SJSA1 (cell line): ENCODE results near the gene ZFHX3. TPM values are rescaled to one million over a fixed set of nuclear protein-coding genes. Genes with fewer than 3 reads are reported as not detected.
A peak's percentile ranks its signal among the peaks of the same experiment; 100 is the strongest.

Experiments used
- DNase-seq, 2 experiments: peaks; one replicate each; pipeline ENCODE4 v3.0.0-alpha.2; 2015 to 2020; ENCODE audit warnings: low spot score in 2 of 2, low read depth in 1 of 2
- H3K27ac ChIP-seq: fragments of 250-450 bp; sonication (Bioruptor Pico); 2 replicates; pipeline ENCODE4 v1.5.1; 2020; ENCODE audit warnings: mild to moderate bottlenecking, moderate library complexity
- H3K27me3 ChIP-seq: fragments of 250-450 bp; sonication (Bioruptor Pico); replicated peaks from 2 replicates; pipeline ENCODE4 v1.5.1; 2020; ENCODE audit warnings: mild to moderate bottlenecking, moderate library complexity
- H3K36me3 ChIP-seq: fragments of 250-450 bp; sonication (Bioruptor Pico); 2 replicates; pipeline ENCODE4 v1.5.1; 2020; ENCODE audit warnings: mild to moderate bottlenecking
- H3K4me1 ChIP-seq: fragments of 250-450 bp; sonication (Bioruptor Pico); replicated peaks from 2 replicates; pipeline ENCODE4 v1.6.1; 2021; ENCODE audit warnings: mild to moderate bottlenecking
- H3K4me3 ChIP-seq: fragments of 250-450 bp; sonication (Bioruptor Pico); 2 replicates; pipeline ENCODE4 v1.5.1; 2020; ENCODE audit warnings: mild to moderate bottlenecking
- H3K9me3 ChIP-seq: fragments of 250-450 bp; sonication (Bioruptor Pico); replicated peaks from 2 replicates; pipeline ENCODE4 v1.5.1; 2020; ENCODE audit warnings: mild to moderate bottlenecking
- total RNA-seq: library from RNA; depleted of rRNA; stranded (reverse); fragments of >200 nt; shearing (Covaris generic); gene quantifications from 2 replicates; pipeline ENCODE4 v1.2.3, GENCODE V29; 2014

The ZFHX3 gene
- total RNA-seq, 1 experiment from 2014 or later, result 2.3 TPM

GRCh38 chr16:73056448-73056847, 8.5 kb upstream of the ZFHX3 start:
- Histone ChIP-seq H3K4me3 (no peak overlapping the region; the same call in 1 of the 2 replicates), H3K27ac (peak overlapping the region; percentile 98; the same call in 1 of the 2 replicates), H3K36me3 (no peaks in the 10 kb centered on the region), H3K9me3 (no peaks in the 10 kb centered on the region), H3K27me3 (no peaks in the 10 kb centered on the region), H3K4me1 (peaks cover 70% of the 10 kb centered on the region)
- DNase-seq, result peak in 1 of 2 experiments; percentile 39

- Histone ChIP-seq H3K36me3 (no peaks in the 10 kb centered on the region), H3K9me3 (no peaks in the 10 kb centered on the region), H3K27ac (peak overlapping the region; percentile 98), H3K4me3 (peak overlapping the region; percentile 16), H3K4me1 (peaks cover 74% of the 10 kb centered on the region), H3K27me3 (no peaks in the 10 kb centered on the region)
- peak in 1 of 2 experiments; percentile 66 for DNase-seq
Observed at GRCh38 chr16:73054813-73055482, 7.0 kb upstream of the ZFHX3 start.

GRCh38 chr16:73054498-73054812, 6.5 kb upstream of the ZFHX3 start:
- Histone ChIP-seq H3K36me3 (no peaks in the 10 kb centered on the region), H3K27me3 (no peaks in the 10 kb centered on the region), H3K27ac (peak overlapping the region; percentile 98), H3K9me3 (no peaks in the 10 kb centered on the region), H3K4me1 (peaks cover 70% of the 10 kb centered on the region), H3K4me3 (peak overlapping the region; percentile 16)
- no peak for DNase-seq

DNA sequence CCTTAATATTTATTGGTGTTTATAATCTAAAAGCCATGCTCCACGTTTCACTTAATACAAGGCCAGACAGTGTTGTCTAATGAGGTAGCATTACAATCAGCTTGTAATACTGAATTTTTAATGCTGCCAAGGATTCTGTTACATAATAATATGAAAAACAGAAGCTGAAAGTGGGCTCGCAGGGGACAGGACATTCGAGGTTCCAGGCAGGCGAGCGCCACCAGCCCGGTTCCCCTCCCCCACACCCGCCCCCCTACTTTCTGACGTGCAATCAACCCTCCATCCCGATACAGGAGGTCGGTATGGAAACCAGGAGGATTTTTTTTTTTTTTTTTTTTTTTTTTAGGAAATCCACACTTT, 6.2 kb upstream of the ZFHX3 start:
- H3K4me1 ChIP-seq, result peaks cover 71% of the 10 kb centered on the region
- DNase-seq, result peak in 1 of 2 experiments; percentile 41
- peak overlapping the region; percentile 98 for H3K27ac ChIP-seq
- H3K36me3 ChIP-seq, result no peaks in the 10 kb centered on the region
- H3K4me3 ChIP-seq, result peak overlapping the region; percentile 25
- no peaks in the 10 kb centered on the region for H3K9me3 ChIP-seq
- H3K27me3 ChIP-seq, result no peaks in the 10 kb centered on the region

DNA sequence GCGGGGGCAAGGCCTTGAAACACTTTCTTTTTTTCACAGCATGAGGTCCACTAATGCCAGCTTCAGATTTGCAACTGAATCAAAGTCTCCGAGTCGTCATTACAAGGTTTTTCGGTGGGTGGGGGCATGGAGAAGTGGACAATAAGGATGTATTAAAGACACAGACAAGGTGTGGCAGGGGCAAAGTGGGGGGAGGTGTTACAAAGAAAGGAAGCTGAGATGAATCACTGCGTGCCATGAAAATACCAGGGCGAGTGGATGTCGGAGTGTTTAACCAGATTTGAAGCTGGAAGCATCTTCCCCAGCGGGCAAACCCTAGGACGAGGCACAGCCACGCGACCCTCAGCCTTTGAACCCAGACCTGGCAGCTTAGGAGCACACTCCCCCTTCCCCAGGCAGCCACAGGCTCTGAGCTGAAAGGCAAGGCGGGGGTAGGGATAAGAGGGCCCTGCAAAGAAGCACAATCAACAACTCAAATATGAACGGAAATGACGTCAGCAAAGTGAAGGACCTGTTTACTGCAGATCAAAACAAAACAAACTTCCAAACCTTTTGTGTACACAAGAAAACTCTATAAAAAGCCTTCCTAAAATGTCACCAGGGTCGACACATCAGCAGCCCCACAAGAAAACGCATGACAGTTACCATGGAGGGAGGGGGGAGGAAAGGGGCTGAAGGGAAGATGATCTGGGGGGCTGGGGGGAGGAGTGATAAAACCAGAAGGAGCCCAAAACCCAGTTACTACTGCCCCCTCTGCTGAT, 5.6 kb upstream of the ZFHX3 start:
- Histone ChIP-seq H3K27me3 (no peaks in the 10 kb centered on the region), H3K36me3 (no peaks in the 10 kb centered on the region), H3K9me3 (no peaks in the 10 kb centered on the region), H3K4me1 (peaks cover 76% of the 10 kb centered on the region), H3K4me3 (peak overlapping the region; percentile 25), H3K27ac (peak overlapping the region; percentile 98)
- peak; percentile 89 to 96 for DNase-seq

DNA sequence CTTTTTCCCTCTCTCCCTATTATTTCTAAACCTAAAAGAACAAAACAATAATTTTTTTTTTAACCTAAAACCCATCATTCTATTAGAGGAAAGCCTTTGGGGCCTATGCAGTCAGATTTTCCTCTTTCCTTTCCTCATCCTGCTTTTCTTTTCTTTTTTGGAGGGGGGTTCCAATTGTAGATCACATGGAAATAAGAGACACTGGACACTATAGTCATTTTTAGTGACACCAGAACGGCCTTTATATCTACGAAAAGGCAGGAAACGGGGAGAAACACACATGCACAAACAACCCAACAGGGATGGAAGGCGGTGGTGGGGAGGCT, 5.1 kb upstream of the ZFHX3 start:
- no peak for DNase-seq
- Histone ChIP-seq H3K9me3 (no peaks in the 10 kb centered on the region), H3K27ac (peak overlapping the region; percentile 98), H3K4me1 (peaks cover 81% of the 10 kb centered on the region), H3K27me3 (no peaks in the 10 kb centered on the region), H3K36me3 (no peaks in the 10 kb centered on the region), H3K4me3 (peak overlapping the region; percentile 25)

GRCh38 chr16:73052576-73052975, 4.6 kb upstream of the ZFHX3 start:
- Histone ChIP-seq H3K27ac (peak overlapping the region; percentile 98), H3K4me3 (no peak overlapping the region), H3K4me1 (peaks cover 83% of the 10 kb centered on the region), H3K9me3 (no peaks in the 10 kb centered on the region), H3K36me3 (no peaks in the 10 kb centered on the region), H3K27me3 (no peaks in the 10 kb centered on the region)
- peak in 1 of 2 experiments; percentile 65 for DNase-seq

DNA sequence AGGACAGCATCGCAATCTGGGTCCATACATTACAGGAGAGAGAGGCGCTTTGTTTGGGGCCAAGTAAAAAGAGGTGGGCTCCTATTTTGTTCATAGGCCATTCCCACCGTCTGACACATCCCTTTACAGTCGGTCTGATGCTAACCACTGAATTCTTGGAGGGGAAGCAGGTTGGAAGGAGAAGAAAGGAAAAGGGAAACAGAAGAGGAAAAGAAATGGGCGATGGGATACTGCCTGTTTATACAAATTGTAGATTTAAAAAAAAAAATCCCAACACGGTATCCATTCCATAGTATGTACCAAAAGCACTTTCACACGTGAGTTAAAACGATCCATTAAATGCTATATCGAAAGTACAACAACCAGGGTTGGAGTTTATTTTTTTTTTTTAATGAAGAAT, 4.0 kb upstream of the ZFHX3 start:
- peak in 1 of 2 experiments; percentile 58 for DNase-seq
- peaks cover 87% of the 10 kb centered on the region for H3K4me1 ChIP-seq
- no peak overlapping the region for H3K4me3 ChIP-seq
- H3K9me3 ChIP-seq, result no peaks in the 10 kb centered on the region
- H3K27ac ChIP-seq, result peak overlapping the region; percentile 98
- no peaks in the 10 kb centered on the region for H3K27me3 ChIP-seq
- H3K36me3 ChIP-seq, result no peaks in the 10 kb centered on the region

DNA sequence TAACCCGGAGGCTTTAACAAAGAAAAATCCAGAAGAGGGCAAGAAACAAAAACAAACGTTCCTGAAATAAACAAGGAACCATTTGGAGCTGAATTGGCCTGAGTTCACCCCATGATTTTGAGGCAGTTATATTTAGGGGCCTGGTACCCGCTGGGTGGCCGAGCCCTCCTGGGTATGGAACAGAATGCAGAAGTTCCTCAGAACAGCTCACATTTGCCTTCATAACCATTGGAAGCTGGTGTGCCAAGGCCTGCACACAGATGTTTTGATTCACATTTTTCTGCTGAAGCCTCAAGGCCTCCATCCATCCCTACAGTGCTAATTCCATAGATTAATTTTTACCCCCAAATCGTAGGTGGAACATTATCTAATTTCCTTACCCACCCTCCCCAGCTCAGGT, 3.3 kb upstream of the ZFHX3 start:
- no peaks in the 10 kb centered on the region for H3K36me3 ChIP-seq
- H3K27me3 ChIP-seq, result no peaks in the 10 kb centered on the region
- peak in 1 of 2 experiments; percentile 33 for DNase-seq
- H3K4me1 ChIP-seq, result peaks cover 87% of the 10 kb centered on the region
- peak overlapping the region; percentile 98 for H3K27ac ChIP-seq
- no peak overlapping the region for H3K4me3 ChIP-seq
- H3K9me3 ChIP-seq, result no peaks in the 10 kb centered on the region

DNA sequence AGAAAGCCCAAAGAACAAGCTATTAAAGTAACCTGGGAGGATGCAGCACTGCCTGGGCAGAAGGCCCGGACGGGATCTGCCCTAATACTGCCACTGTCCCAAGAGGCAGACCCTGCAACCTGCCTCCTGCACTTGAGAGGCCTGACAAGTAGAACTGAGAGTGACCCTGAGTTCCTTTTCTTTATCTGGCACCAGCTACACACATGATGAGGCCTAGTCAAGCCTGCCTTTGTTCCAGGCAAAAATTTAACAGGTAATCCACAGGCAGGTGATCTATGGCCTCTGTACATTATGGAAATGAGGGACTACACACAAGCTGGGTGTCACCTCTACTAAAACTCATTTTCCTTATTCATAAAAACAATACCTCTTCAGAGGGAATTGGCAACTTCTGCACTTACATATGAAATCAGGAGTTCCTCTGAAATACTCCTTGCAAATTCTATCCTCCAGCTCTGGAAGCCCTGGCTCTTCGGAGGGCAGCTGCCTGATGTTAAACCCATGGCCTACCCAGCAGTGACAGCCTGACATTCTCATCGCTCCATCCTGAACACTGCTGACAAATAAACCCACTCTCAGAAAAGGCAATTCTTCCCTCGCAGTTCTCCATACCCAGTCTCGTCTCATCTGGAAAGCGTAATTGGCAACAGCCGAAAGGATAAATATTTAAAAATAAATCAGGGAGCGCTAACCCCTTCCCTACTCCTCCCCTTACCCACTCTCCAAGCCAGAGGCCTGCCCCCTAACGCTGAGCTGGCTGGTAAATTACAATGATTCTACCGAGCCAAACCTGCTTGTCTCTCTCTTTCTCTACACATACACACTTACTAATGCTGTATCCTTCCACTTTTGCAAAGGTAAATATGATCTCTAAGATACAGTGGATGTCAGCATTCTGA, 2.5 kb upstream of the ZFHX3 start:
- no peak for DNase-seq
- no peak overlapping the region for H3K4me3 ChIP-seq
- H3K27ac ChIP-seq, result peak overlapping the region; percentile 98
- H3K27me3 ChIP-seq, result no peaks in the 10 kb centered on the region
- no peaks in the 10 kb centered on the region for H3K36me3 ChIP-seq
- no peaks in the 10 kb centered on the region for H3K9me3 ChIP-seq
- peaks cover 83% of the 10 kb centered on the region for H3K4me1 ChIP-seq

DNA sequence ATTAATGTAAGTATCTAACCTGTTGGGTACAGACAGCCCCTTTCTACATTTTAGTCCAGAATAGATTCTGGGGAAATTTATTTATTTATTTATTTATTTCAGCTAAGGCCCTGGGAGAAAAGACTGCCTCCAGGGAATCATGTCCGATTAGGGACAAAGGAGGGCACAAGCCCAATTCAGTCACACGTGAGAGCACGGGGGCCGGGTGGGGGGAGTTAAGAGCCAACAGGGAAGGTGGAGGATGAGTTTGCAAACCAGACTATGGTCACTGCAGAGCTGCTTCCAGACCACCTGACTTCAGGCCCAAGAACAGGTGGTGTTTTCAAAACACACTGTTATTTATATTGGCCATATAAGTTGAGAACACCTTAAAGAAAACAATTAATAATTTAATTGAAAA, 1.6 kb upstream of the ZFHX3 start:
- Histone ChIP-seq H3K27me3 (no peaks in the 10 kb centered on the region), H3K4me1 (peaks cover 82% of the 10 kb centered on the region), H3K27ac (no peak overlapping the region), H3K4me3 (no peak overlapping the region), H3K36me3 (no peaks in the 10 kb centered on the region), H3K9me3 (no peaks in the 10 kb centered on the region)
- no peak for DNase-seq

- Histone ChIP-seq H3K27ac (peak overlapping the region; percentile 87; the same call in 1 of the 2 replicates), H3K4me3 (peak overlapping the region; percentile 73), H3K9me3 (no peaks in the 10 kb centered on the region), H3K27me3 (no peaks in the 10 kb centered on the region), H3K36me3 (no peaks in the 10 kb centered on the region), H3K4me1 (peaks cover 82% of the 10 kb centered on the region)
- peak in 1 of 2 experiments; percentile 19 for DNase-seq
Observed at GRCh38 chr16:73049091-73049490, 1.2 kb upstream of the ZFHX3 start.

GRCh38 chr16:73048292-73049080, 558 bp upstream of the ZFHX3 start:
- H3K4me3 ChIP-seq, result peak overlapping the region; percentile 73
- peak in 1 of 2 experiments; percentile 59 for DNase-seq
- H3K27me3 ChIP-seq, result no peaks in the 10 kb centered on the region
- H3K4me1 ChIP-seq, result peaks cover 76% of the 10 kb centered on the region
- H3K27ac ChIP-seq, result peak overlapping the region; percentile 87
- no peaks in the 10 kb centered on the region for H3K36me3 ChIP-seq
- no peaks in the 10 kb centered on the region for H3K9me3 ChIP-seq
